Activated naive CD8-positive, alpha-beta T cell treated with anti-CD3 and anti-CD28 coated beads, Interleukin-2, amount 50 U/mL, for 24 hours (primary cell): ENCODE results near the gene TOX2.

Experiments used
- ATAC-seq: fragments of 150-1000 bp; cut with Tn5 transposase; one replicate; pipeline ENCODE4 v1.10.0; 2021
- DNase-seq: peaks from one replicate; pipeline ENCODE4 v3.0.0; 2021
- H3K27ac Mint-ChIP-seq: one replicate; pipeline ENCODE4 v1.8.0; 2021; ENCODE audit warnings: mild to moderate bottlenecking, mixed read lengths
- H3K27me3 Mint-ChIP-seq: one replicate; pipeline ENCODE4 v1.8.0; 2021; ENCODE audit warnings: mixed read lengths
- H3K36me3 Mint-ChIP-seq: one replicate; pipeline ENCODE4 v1.8.0; 2021; ENCODE audit warnings: low read depth, mixed read lengths
- H3K4me1 Mint-ChIP-seq: one replicate; pipeline ENCODE4 v1.8.0; 2021; ENCODE audit warnings: mixed read lengths
- H3K4me3 Mint-ChIP-seq: one replicate; pipeline ENCODE4 v1.8.0; 2021; ENCODE audit warnings: mild to moderate bottlenecking, moderate library complexity, mixed read lengths
- H3K9me3 Mint-ChIP-seq: one replicate; pipeline ENCODE4 v1.8.0; 2021; ENCODE audit warnings: mixed read lengths

Gene TOX2

DNA sequence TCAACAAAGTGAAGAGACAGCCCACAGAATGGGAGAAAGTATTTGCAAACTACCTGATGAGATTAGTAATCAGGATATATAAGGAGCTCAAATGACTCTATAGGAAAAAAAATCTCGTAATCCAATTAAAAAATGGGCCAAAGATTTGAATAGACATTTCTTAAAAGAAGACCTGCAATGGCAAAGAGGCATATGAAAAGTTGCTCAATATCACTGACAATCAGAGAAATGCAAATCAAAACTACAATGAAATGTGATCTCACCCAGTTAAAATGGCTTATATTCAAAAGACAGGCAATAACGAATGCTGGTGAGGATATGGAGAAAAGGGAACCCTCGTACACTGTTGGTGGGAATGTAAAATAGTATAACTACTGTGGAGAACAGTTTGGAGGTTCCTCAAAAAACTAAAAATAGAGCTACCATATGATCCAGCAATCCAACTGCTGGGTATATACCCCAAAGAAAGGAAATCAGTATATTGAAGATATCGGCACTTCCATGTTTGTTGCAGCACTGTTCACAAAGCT is 65.0 kb downstream of the TOX2 start:
- Mint-ChIP-seq H3K9me3 (no peaks in the 10 kb centered on the region), H3K27ac (no peak overlapping the region), H3K36me3 (peaks cover 3% of the 10 kb centered on the region), H3K4me3 (no peak overlapping the region), H3K4me1 (peaks cover 49% of the 10 kb centered on the region), H3K27me3 (peaks cover 24% of the 10 kb centered on the region)
- DNase-seq (no peak), ATAC-seq (no peak)

DNA sequence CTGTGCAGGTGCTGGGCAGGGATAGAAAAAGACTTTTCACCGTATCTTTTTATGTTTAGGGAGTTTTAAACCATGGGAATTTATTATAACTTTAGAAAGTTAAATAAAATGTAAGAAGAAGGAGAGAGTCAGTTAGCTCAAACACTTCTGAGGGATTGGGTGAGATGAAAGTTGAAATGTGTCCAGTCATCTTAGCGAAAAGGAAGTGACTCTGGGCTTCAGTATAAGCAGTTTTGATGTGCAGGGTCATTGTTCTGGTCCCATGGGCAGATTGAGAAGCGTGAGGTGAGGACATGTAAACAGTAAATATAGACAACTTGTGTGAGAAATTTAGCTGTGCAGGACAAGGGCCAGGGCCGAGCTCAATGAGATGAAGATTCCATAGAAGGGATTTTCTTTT is 66.9 kb downstream of the TOX2 start:
- no peak overlapping the region for H3K27ac Mint-ChIP-seq

DNA sequence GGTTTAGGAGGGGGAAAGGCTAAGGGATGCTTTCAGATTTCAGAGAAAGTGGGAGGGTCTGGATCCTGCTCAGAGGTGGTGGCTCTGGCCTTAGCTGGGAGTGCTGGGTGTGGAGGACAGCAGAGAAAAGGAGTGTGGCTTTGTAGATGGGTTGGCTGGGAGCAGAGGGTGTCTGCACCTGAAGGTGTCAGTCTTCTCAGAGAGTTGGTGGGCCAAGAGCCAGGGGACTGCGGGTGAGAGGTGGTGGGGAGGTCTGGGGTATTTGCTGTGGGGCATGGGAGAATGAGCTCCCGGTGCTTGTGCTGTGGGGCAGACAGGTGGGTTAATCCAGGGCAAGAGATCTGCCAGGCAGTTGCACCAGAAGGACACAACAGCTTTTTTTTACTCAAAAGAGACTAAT is 67.4 kb downstream of the TOX2 start:
- Mint-ChIP-seq H3K27ac (no peak overlapping the region), H3K27me3 (peaks cover 22% of the 10 kb centered on the region), H3K9me3 (no peaks in the 10 kb centered on the region), H3K36me3 (no peaks in the 10 kb centered on the region), H3K4me3 (no peak overlapping the region), H3K4me1 (peaks cover 47% of the 10 kb centered on the region)
- ATAC-seq = no peak
- no peak for DNase-seq

More for the DNA sequence above, 66.9 kb downstream of the TOX2 start:
- Mint-ChIP-seq H3K4me3 (no peak overlapping the region), H3K4me1 (peaks cover 48% of the 10 kb centered on the region), H3K9me3 (no peaks in the 10 kb centered on the region), H3K36me3 (peaks cover 2% of the 10 kb centered on the region), H3K27me3 (peaks cover 23% of the 10 kb centered on the region)
- ATAC-seq (no peak), DNase-seq (no peak)

DNA sequence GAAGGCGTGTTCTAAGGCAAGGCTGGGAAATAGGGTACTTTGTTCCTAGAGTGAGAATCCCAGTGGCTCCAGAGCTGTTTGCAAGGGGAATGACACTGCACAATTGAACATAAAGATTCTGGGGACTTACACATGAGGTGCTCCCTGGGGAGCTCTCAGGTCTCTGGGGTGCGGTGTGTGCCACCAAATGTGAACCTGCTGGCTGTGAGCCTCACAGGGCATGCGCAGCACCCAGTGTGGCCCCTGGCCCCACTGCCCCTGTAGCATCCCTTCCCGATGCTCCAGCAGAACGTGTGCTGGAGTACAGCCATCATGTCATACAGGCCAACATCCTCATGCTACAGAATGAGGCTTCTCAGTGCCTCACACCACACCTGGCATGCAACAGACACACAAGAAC is 68.2 kb downstream of the TOX2 start:
- DNase-seq = no peak
- Mint-ChIP-seq H3K27me3 (peaks cover 22% of the 10 kb centered on the region), H3K9me3 (no peaks in the 10 kb centered on the region), H3K4me3 (no peak overlapping the region), H3K36me3 (no peaks in the 10 kb centered on the region), H3K27ac (no peak overlapping the region), H3K4me1 (peaks cover 47% of the 10 kb centered on the region)
- no peak for ATAC-seq

DNA sequence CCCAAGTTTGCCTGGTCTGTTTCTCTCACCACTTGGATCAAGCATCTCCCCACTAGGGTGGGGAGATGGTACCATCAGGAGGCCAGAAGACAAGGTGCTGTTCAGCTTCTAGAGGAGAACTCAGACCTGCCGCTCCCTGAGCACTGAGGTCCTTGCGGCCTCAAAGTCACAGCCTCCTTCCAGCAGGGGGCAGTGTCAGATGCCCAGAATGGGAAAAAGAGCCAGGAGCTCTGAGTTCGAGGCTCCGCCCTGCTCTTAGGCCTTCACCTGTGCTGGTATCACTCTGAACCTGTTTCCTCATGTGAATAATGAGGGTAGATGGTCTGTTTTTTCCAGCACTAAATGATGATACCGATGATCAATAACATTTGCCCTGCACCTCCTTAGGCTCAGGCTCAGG is 68.7 kb downstream of the TOX2 start:
- H3K4me3 Mint-ChIP-seq = no peak overlapping the region
- DNase-seq (peak; percentile 62), ATAC-seq (no peak)

DNA sequence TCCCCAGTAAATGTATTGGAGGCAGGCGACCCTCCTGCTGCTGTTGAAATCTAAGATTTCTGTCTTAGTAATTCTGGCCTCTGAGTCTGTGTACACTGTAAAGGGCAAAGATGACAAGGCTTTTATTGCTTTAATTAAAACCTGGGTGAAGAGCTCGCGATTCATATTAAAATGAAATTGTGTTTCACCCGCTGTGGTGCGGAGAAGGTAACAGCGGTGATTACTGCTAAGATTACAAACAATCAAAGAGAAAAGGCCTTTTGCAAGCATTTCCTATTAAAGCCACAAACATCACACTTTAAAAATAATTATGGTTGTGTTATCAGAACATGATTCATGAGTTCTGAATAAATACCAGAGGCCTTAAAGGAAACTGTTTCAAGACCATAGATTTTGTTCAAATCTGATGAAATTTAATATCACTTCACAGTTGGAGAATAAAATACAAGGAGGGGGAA is 69.3 kb downstream of the TOX2 start:
- H3K36me3 Mint-ChIP-seq = no peaks in the 10 kb centered on the region
- peak overlapping the region; percentile 27 for H3K27ac Mint-ChIP-seq
- peak; percentile 23 for ATAC-seq
- peaks cover 19% of the 10 kb centered on the region for H3K27me3 Mint-ChIP-seq
- H3K4me3 Mint-ChIP-seq = no peak overlapping the region
- DNase-seq = no peak
- H3K9me3 Mint-ChIP-seq = no peaks in the 10 kb centered on the region
- H3K4me1 Mint-ChIP-seq = peaks cover 48% of the 10 kb centered on the region

More for the DNA sequence above, 68.7 kb downstream of the TOX2 start:
- H3K36me3 Mint-ChIP-seq = no peaks in the 10 kb centered on the region
- H3K4me1 Mint-ChIP-seq = peaks cover 47% of the 10 kb centered on the region
- no peaks in the 10 kb centered on the region for H3K9me3 Mint-ChIP-seq
- no peak overlapping the region for H3K27ac Mint-ChIP-seq
- peaks cover 22% of the 10 kb centered on the region for H3K27me3 Mint-ChIP-seq

DNA sequence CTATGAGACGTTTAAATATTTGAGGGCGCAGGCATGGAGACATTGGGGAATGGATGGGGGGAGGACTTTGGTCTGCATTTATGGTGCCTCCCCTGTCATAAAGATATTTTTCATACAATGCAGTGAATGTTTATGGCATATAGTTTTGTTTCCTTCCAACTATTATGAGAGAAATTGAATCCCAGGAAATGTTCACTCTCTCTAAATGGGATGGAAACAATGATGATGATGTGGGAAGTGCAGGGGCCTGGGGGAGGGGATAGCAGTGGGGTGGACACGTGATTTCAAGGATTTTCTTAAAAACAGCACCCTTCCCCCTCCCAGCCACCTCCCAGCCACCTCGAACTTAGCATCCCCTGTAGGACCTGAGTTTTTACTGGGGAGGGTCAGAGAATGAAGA is 69.9 kb downstream of the TOX2 start:
- peaks cover 46% of the 10 kb centered on the region for H3K4me1 Mint-ChIP-seq
- H3K27me3 Mint-ChIP-seq = peaks cover 14% of the 10 kb centered on the region
- DNase-seq (no peak), ATAC-seq (no peak)
- H3K27ac Mint-ChIP-seq = no peak overlapping the region
- no peaks in the 10 kb centered on the region for H3K36me3 Mint-ChIP-seq
- H3K4me3 Mint-ChIP-seq = no peak overlapping the region
- no peaks in the 10 kb centered on the region for H3K9me3 Mint-ChIP-seq

DNA sequence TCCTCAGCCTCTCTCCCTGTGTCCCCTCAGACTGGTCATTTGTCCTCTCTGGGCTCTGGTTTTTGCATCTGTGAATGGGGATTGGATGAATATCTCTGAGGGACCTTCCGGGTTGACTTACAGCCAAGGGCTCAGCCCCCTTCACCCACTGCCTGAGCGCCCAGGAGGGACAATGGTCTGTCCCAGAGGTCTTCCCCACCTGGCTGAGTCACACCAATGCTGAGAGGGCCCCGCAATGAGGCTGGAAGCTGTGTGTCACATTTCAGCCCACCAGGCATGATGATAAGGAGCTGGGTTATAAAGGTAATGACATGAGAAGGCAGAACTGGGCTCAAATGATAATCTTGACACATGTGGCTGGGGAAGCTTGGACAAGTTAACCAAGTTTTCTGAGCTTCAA is 70.5 kb downstream of the TOX2 start:
- peak; percentile 27 for DNase-seq

DNA sequence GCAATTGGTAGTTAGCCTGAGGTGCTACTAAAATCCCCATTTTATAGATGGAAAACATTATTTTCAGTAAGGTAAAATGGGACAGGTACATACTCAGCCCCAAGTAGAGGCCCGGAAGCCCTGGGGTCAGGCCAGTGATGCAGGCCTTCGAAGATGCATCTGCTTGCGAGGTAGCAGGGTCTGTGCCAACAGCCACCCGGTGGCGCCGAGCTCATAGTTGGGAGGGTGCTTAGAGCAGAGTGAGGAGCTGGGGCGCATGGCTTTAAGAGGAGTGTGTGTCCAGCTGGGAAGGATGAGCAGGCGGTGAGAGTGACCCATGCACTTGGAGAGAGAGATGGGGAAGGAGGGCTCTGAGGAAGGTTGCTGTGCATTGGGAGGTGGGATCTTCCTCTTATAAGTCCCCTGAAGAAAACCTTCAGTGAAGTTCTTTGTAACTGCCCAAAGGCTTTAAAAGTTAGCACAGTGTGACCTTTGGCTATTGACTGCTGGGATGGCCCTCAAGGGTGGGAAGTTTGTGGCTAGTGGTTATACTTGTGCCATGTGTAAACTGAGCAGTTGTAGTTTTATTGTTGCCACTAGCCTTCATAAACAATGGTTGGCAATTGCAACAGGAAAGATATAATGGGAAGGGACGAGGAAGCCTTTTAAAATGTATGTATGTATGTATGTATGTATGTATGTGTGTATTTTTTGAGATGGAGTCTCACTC is 71.1 kb downstream of the TOX2 start:
- Mint-ChIP-seq H3K36me3 (no peaks in the 10 kb centered on the region), H3K27ac (no peak overlapping the region)
- ATAC-seq = no peak

More for the DNA sequence above, 70.5 kb downstream of the TOX2 start:
- Mint-ChIP-seq H3K4me1 (peaks cover 46% of the 10 kb centered on the region), H3K36me3 (no peaks in the 10 kb centered on the region), H3K9me3 (peaks cover 4% of the 10 kb centered on the region), H3K27me3 (peaks cover 8% of the 10 kb centered on the region), H3K4me3 (no peak overlapping the region), H3K27ac (no peak overlapping the region)
- peak; percentile 76 for ATAC-seq

DNA sequence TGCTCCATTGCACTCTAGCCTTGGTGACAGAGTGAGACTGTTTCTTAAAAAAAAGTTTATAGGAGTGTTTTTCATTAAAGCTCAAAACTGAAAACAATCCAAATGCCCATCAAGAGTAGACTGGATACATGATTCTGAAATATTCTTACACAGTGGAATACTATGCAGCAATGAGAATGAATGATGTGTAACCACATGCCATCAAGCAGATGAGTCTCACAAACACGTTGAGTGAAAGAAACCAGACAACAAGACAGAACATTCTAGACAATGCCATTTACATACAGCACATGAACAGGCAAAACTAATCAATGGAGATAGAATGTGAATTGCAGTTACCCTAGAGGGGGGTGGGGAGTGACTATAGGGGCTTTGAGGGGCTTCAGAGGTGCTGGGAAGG is 72.4 kb downstream of the TOX2 start:
- DNase-seq (no peak), ATAC-seq (no peak)
- H3K27ac Mint-ChIP-seq = no peak overlapping the region
- H3K4me1 Mint-ChIP-seq = peaks cover 40% of the 10 kb centered on the region
- no peaks in the 10 kb centered on the region for H3K36me3 Mint-ChIP-seq
- peaks cover 4% of the 10 kb centered on the region for H3K27me3 Mint-ChIP-seq
- H3K9me3 Mint-ChIP-seq = peaks cover 4% of the 10 kb centered on the region
- no peak overlapping the region for H3K4me3 Mint-ChIP-seq

More for the DNA sequence above, 71.1 kb downstream of the TOX2 start:
- Mint-ChIP-seq H3K4me1 (peaks cover 46% of the 10 kb centered on the region), H3K9me3 (peaks cover 4% of the 10 kb centered on the region), H3K4me3 (no peak overlapping the region), H3K27me3 (peaks cover 8% of the 10 kb centered on the region)
- no peak for DNase-seq

DNA sequence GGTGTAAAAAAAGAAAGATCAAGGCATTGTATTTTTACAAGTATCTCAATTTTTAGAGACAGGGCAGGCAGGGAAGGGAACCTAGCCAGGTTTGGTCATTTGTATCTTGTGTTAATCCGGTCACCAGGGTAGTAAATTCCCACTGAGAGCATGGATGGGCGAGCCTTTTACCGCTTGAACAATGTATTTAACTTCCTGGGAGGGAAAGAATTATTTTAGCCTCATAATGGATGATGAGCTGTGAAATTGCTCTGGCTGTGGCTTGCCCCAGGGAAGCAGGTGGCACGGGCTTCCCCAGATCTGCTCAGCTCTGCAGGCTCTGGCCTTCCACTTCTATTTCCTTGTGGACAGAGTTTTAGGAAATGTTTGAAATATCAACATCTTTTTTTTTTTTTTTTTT is 72.9 kb downstream of the TOX2 start:
- Mint-ChIP-seq H3K27me3 (no peaks in the 10 kb centered on the region), H3K4me3 (no peak overlapping the region), H3K9me3 (peaks cover 4% of the 10 kb centered on the region), H3K36me3 (no peaks in the 10 kb centered on the region), H3K4me1 (peaks cover 38% of the 10 kb centered on the region), H3K27ac (peak overlapping the region; percentile 9)
- ATAC-seq = no peak
- no peak for DNase-seq

DNA sequence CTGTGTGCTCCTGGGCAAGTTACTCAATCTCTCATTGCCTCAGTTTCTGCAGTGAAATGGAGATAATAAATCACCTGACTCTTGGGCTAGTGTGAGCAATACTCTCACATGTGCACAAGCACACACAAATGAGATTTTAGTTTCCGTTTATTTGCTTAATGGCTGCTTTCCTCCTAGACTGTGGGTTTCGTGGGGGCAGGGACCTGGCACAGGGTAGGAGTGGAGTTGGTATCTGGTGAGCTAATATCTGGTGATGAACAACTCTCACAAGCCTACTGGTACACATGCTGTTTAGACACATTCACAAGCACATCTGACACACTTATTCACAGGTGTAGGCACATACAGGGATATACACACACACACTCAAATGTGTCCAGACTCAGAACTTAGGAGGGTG is 73.8 kb downstream of the TOX2 start:
- ATAC-seq (peak; percentile 64), DNase-seq (no peak)
- H3K27me3 Mint-ChIP-seq = no peaks in the 10 kb centered on the region
- no peaks in the 10 kb centered on the region for H3K36me3 Mint-ChIP-seq
- peaks cover 38% of the 10 kb centered on the region for H3K4me1 Mint-ChIP-seq
- H3K4me3 Mint-ChIP-seq = no peak overlapping the region
- H3K27ac Mint-ChIP-seq = peak overlapping the region; percentile 15
- peaks cover 4% of the 10 kb centered on the region for H3K9me3 Mint-ChIP-seq

DNA sequence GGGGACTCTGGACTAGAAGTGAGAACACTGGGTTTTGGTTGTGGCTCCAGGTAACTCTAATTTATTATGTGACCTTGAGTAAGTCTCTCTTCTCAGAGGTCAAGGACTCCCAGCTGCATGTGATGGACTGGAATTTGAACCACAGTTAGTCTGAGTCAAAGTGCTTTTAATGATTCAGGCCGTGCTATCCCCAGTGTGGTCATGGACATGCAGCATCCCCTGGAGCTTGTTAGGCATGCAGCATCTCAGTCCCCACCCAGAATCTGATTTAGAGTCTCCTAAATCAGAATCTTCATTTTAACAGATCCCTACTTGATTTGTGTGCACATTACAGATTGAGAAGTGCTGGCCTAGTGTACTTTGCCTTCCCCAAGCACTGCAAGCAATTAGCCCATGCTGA is 74.2 kb downstream of the TOX2 start:
- ATAC-seq (no peak), DNase-seq (no peak)
- H3K4me3 Mint-ChIP-seq = no peak overlapping the region
- H3K27ac Mint-ChIP-seq = no peak overlapping the region
- no peaks in the 10 kb centered on the region for H3K36me3 Mint-ChIP-seq
- H3K27me3 Mint-ChIP-seq = no peaks in the 10 kb centered on the region
- peaks cover 4% of the 10 kb centered on the region for H3K9me3 Mint-ChIP-seq
- H3K4me1 Mint-ChIP-seq = peaks cover 35% of the 10 kb centered on the region

DNA sequence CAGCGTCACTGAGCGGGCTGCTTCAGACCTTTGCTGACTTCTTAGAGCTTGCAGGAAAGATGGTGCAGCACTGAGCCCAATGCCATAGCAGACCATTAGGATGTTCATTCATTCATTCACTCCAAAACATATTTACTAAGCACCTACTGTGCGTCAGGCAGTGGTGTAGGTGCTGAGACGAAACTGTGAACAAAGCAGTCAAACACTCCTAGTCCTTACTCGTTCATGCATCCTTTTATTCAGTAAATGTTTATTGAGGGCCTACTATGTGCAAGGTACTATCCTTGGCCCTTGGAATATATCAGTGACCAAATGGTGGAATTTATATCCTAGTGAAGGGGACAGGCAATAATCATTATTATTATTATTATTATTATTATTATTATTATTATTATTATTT is 76.6 kb downstream of the TOX2 start:
- Mint-ChIP-seq H3K27me3 (peaks cover 2% of the 10 kb centered on the region), H3K4me3 (no peak overlapping the region), H3K36me3 (no peaks in the 10 kb centered on the region), H3K27ac (no peak overlapping the region), H3K9me3 (peaks cover 4% of the 10 kb centered on the region), H3K4me1 (peaks cover 13% of the 10 kb centered on the region)
- ATAC-seq = no peak
- DNase-seq = no peak

DNA sequence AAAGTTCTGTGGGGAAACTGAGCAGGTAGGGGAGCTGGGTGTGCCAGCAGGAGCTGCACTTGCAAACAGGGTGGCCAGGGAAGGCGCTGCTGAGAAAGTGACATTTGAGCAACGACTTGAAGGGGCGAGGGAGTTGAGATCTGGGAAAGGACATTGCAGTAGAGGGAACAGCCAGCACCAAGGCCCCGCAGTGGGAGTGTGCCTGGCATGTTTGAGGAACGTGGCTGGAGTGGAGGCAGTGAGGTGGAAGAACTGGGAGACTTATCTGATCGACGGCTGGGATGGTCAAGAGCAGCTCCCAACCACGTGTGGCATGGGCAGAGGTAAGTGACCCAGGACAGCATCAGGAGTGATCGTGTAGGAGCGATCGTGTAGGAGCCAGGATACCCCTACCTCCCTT is 77.3 kb downstream of the TOX2 start:
- H3K4me1 Mint-ChIP-seq = peaks cover 13% of the 10 kb centered on the region
- peaks cover 3% of the 10 kb centered on the region for H3K27me3 Mint-ChIP-seq
- H3K36me3 Mint-ChIP-seq = no peaks in the 10 kb centered on the region
- no peak overlapping the region for H3K27ac Mint-ChIP-seq
- no peak for ATAC-seq
- no peak for DNase-seq
- H3K9me3 Mint-ChIP-seq = peaks cover 9% of the 10 kb centered on the region
- H3K4me3 Mint-ChIP-seq = no peak overlapping the region
